Neural cell (in vitro differentiated cells): Measurements from ENCODE around the gene RNASEH1. TPM values are rescaled to one million over a fixed set of nuclear protein-coding genes. Genes with fewer than 3 reads are reported as not detected.

Experiments
- H2AFZ ChIP-seq: fragments of 200-600, 300-800 bp; sonication (generic), shearing (Covaris generic); 2 replicates; pipeline ENCODE4 v1.6.0; 2014; ENCODE audit warnings: low read depth, mild to moderate bottlenecking, antibody characterized with exemption, low read length, moderate library complexity
- H3F3A ChIP-seq: fragments of 200-600 bp; shearing (Covaris generic); 2 replicates; pipeline ENCODE4 v1.6.1; 2016; ENCODE audit warnings: mild to moderate bottlenecking, moderate library complexity, mixed read lengths, antibody characterized with exemption, low read length; ENCODE audit not compliant: insufficient read depth, poor library complexity, severe bottlenecking
- H3K27ac ChIP-seq: fragments of 200-600, 300-800 bp; sonication (generic), shearing (Covaris generic); 2 replicates; pipeline ENCODE4 v1.5.1; 2014; ENCODE audit warnings: mild to moderate bottlenecking, low read length, moderate library complexity
- H3K27me3 ChIP-seq: fragments of 300-800, 200-600 bp; sonication (generic), shearing (Covaris generic); 2 replicates; pipeline ENCODE4 v1.6.0; 2014; ENCODE audit warnings: mild to moderate bottlenecking, low read depth, low read length, moderate library complexity; ENCODE audit not compliant: insufficient read depth
- H3K36me3 ChIP-seq: fragments of 300-800, 200-600 bp; sonication (generic), shearing (Covaris generic); 2 replicates; pipeline ENCODE4 v1.5.1; 2014; ENCODE audit warnings: mild to moderate bottlenecking, antibody characterized with exemption, low read length, moderate library complexity; ENCODE audit not compliant: insufficient read depth
- H3K4me2 ChIP-seq: fragments of 300-800, 200-600 bp; sonication (generic), shearing (Covaris generic); 2 replicates; pipeline ENCODE4 v1.6.0; 2014; ENCODE audit warnings: mild to moderate bottlenecking, low read length
- H3K4me3 ChIP-seq: fragments of 300-800, 200-600 bp; sonication (generic), shearing (Covaris generic); 2 replicates; pipeline ENCODE4 v1.5.1; 2014; ENCODE audit warnings: mild to moderate bottlenecking, low read length, moderate library complexity
- H3K79me2 ChIP-seq: fragments of 200-600 bp; shearing (Covaris generic); replicated peaks from 2 replicates; pipeline ENCODE4 v1.6.0; 2014; ENCODE audit warnings: mild to moderate bottlenecking, low read length, moderate library complexity; ENCODE audit not compliant: insufficient read depth
- H3K9ac ChIP-seq: fragments of 300-800, 200-600 bp; sonication (generic), shearing (Covaris generic); 2 replicates; pipeline ENCODE4 v1.6.1; 2016; ENCODE audit warnings: mild to moderate bottlenecking, low read length, mixed read lengths
- H3K9me2 ChIP-seq: fragments of 200-600 bp; shearing (Covaris generic); 2 replicates; pipeline ENCODE4 v1.6.1; 2016; ENCODE audit warnings: mild to moderate bottlenecking, low read length, mixed read lengths; ENCODE audit not compliant: insufficient read depth
- H3K9me3 ChIP-seq: fragments of 200-600, 300-800 bp; sonication (generic), shearing (Covaris generic); 2 replicates; pipeline ENCODE4 v1.6.1; 2016; ENCODE audit warnings: mild to moderate bottlenecking, mixed run types, low read length, moderate library complexity, mixed read lengths
- H4K20me1 ChIP-seq: fragments of 200-600 bp; shearing (Covaris generic); 2 replicates; pipeline ENCODE4 v1.6.1; 2016; ENCODE audit warnings: mild to moderate bottlenecking, mixed run types; ENCODE audit not compliant: insufficient read depth
- CTCF ChIP-seq: fragments of 450-650 bp; IDR thresholded peaks from 2 replicates; pipeline ENCODE4 v1.5.1; 2014; ENCODE audit warnings: antibody characterized with exemption, mild to moderate bottlenecking, moderate library complexity; ENCODE audit not compliant: poor library complexity, severe bottlenecking
- EP300 ChIP-seq: fragments of 450-650 bp; conservative IDR thresholded peaks from 2 replicates; pipeline ENCODE4 v1.6.1; 2014; ENCODE audit warnings: antibody characterized with exemption, mild to moderate bottlenecking, moderate library complexity; ENCODE audit not compliant: poor library complexity, severe bottlenecking
- EZH2 ChIP-seq: fragments of 200-600, 300-800 bp; shearing (Covaris generic), sonication (generic); IDR thresholded peaks from 2 replicates; pipeline ENCODE4 v1.6.1; 2014; ENCODE audit warnings: antibody characterized with exemption, low read length, borderline replicate concordance, mild to moderate bottlenecking; ENCODE audit not compliant: insufficient read depth, poor library complexity, severe bottlenecking
- MXI1 ChIP-seq: fragments of 450-650 bp; conservative IDR thresholded peaks from 2 replicates; pipeline ENCODE4 v1.6.1; 2014; ENCODE audit warnings: antibody characterized with exemption, mild to moderate bottlenecking; ENCODE audit not compliant: poor library complexity, severe bottlenecking
- POLR2AphosphoS5 ChIP-seq: IDR thresholded peaks from 2 replicates; pipeline ENCODE4 v1.6.1; 2012
- RAD21 ChIP-seq: fragments of 450-650 bp; conservative IDR thresholded peaks from 2 replicates; pipeline ENCODE4 v1.6.1; 2014; ENCODE audit warnings: antibody characterized with exemption, mild to moderate bottlenecking, moderate library complexity
- REST ChIP-seq: IDR thresholded peaks from 2 replicates; pipeline ENCODE4 v1.6.1; 2012; ENCODE audit warnings: borderline replicate concordance
- SMC3 ChIP-seq: fragments of 450-650 bp; conservative IDR thresholded peaks from 2 replicates; pipeline ENCODE4 v1.6.1; 2014; ENCODE audit warnings: antibody characterized with exemption, mild to moderate bottlenecking, moderate library complexity; ENCODE audit not compliant: poor library complexity
- TAF1 ChIP-seq: IDR thresholded peaks from 2 replicates; pipeline ENCODE4 v1.6.1; 2012; ENCODE audit warnings: low read depth
- polyA plus RNA-seq: library from polyadenylated mRNA; depleted of rRNA; stranded (reverse); fragments of >200 nt; gene quantifications from 2 replicates; pipeline ENCODE4 v1.2.3, GENCODE V29; 2014

The RNASEH1 gene
- polyA plus RNA-seq, 1 donor from 2014 or later = 23.4 TPM

DNA sequence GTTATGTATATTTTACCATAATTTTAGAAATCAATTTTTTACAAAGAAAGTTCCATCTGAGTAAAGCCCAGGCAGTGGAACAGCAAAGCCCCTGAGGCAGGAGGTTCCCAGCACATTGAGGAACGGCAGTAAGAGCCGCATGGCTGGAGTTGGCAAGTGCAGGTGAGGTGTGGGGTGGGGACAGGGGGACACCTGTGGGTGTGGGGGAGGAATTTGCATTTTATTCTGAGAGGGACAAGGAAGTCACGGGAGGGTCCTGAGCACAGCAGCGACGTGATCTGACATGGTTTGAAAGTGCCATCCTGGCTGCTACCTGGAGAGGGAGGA lies 22.7 kb downstream of the RNASEH1 start:
- no peak overlapping the region for H2AFZ ChIP-seq
- no peaks in the 10 kb centered on the region for H3K27me3 ChIP-seq
- no peaks in the 10 kb centered on the region for H4K20me1 ChIP-seq
- H3K4me3 ChIP-seq = no peak overlapping the region
- TF ChIP-seq RAD21 (no peak), SMC3 (no peak), REST (no peak), EZH2 (no peak), CTCF (no peak), TAF1 (no peak), POLR2AphosphoS5 (no peak), EP300 (no peak), MXI1 (no peak)
- no peak overlapping the region for H3K9ac ChIP-seq
- no peaks in the 10 kb centered on the region for H3K79me2 ChIP-seq
- H3K4me2 ChIP-seq = no peak overlapping the region
- H3K36me3 ChIP-seq = no peaks in the 10 kb centered on the region
- no peaks in the 10 kb centered on the region for H3K9me3 ChIP-seq
- H3K9me2 ChIP-seq = no peaks in the 10 kb centered on the region
- no peaks in the 10 kb centered on the region for H3F3A ChIP-seq
- H3K27ac ChIP-seq = no peak overlapping the region

GRCh38 chr2:3534251-3534814 lies 23.8 kb downstream of the RNASEH1 start:
- no peak overlapping the region for H2AFZ ChIP-seq
- H3K4me3 ChIP-seq = no peak overlapping the region
- no peaks in the 10 kb centered on the region for H3K27me3 ChIP-seq
- no peaks in the 10 kb centered on the region for H4K20me1 ChIP-seq
- no peak overlapping the region for H3K4me2 ChIP-seq
- no peaks in the 10 kb centered on the region for H3K36me3 ChIP-seq
- H3K9me3 ChIP-seq = no peaks in the 10 kb centered on the region
- H3F3A ChIP-seq = no peaks in the 10 kb centered on the region
- no peak overlapping the region for H3K27ac ChIP-seq
- TF ChIP-seq EP300 = no peak
- no peak for TF ChIP-seq CTCF
- TF ChIP-seq RAD21 = no peak
- no peak for TF ChIP-seq REST
- TF ChIP-seq TAF1 = no peak
- TF ChIP-seq POLR2AphosphoS5 = no peak
- TF ChIP-seq SMC3 = no peak
- TF ChIP-seq EZH2 = no peak
- no peak for TF ChIP-seq MXI1
- no peak overlapping the region for H3K9ac ChIP-seq
- H3K79me2 ChIP-seq = no peaks in the 10 kb centered on the region
- no peaks in the 10 kb centered on the region for H3K9me2 ChIP-seq
